Breast epithelium (tissue), 4 donors: ENCODE results near the gene OXLD1. TPM values are rescaled to one million over a fixed set of nuclear protein-coding genes. Genes with fewer than 3 reads are reported as not detected.

Source experiments
- DNase-seq, 2 donors: peaks; one replicate each; pipeline ENCODE4 v3.0.0-alpha.2; 2019; ENCODE audit warnings: low spot score in 2 of 2
- H3K27ac ChIP-seq, 2 donors: fragments of 200-600 bp; sonication (generic) in 1 of 2; one replicate each; pipeline ENCODE4 v1.5.1; 2016 to 2019; ENCODE audit warnings: mild to moderate bottlenecking in 1 of 2
- H3K27me3 ChIP-seq, 2 donors: fragments of 200-600 bp; sonication (generic) in 1 of 2; one replicate each; pipeline versions ENCODE4 v1.5.1 to v1.6.0; 2017 to 2019; ENCODE audit warnings: control low read depth in 1 of 2, mild to moderate bottlenecking in 1 of 2
- H3K36me3 ChIP-seq: fragments of 200-600 bp; one replicate; pipeline ENCODE4 v1.5.1; 2019
- H3K4me1 ChIP-seq, 2 donors: fragments of 200-600 bp; sonication (generic); one replicate each; pipeline ENCODE4 v1.5.1; 2016 to 2019; ENCODE audit warnings: control low read depth in 1 of 2
- H3K4me3 ChIP-seq, 3 donors: fragments of 200-600 bp; sonication (generic); 1 replicate in 2 of 3; 2 replicates in 1 of 3; pipeline ENCODE4 v1.5.1; 2016 to 2019; ENCODE audit warnings: mild to moderate bottlenecking in 3 of 3, moderate library complexity in 2 of 3
- H3K9me3 ChIP-seq, 2 donors: fragments of 200-600 bp; sonication (generic) in 1 of 2; one replicate each; pipeline ENCODE4 v1.5.1; 2016 to 2019; ENCODE audit warnings: control low read depth in 1 of 2
- POLR2A ChIP-seq: fragments of 450-650 bp; IDR thresholded peaks from one replicate; pipeline ENCODE4 v1.6.1; 2016; ENCODE audit warnings: antibody characterized with exemption, mild to moderate bottlenecking, moderate library complexity
- POLR2AphosphoS5 ChIP-seq, 3 donors: sonication (generic); formaldehyde crosslinking; IDR thresholded peaks; one replicate each; pipeline ENCODE4 v1.6.1; 2017; ENCODE audit warnings: antibody characterized with exemption in 3 of 3
- intact Hi-C: fragments of 100-400 bp; cut with DNase I; formaldehyde crosslinking; loops from one replicate; pipeline ENCODE4 v1.15.1; 2023; ENCODE audit warnings: low total_unique reads
- total RNA-seq, 3 donors: library from RNA; depleted of rRNA; stranded (reverse); fragments of >200 nt; gene quantifications; one replicate each; pipeline ENCODE4 v1.1.0, GENCODE V29; 2016
- TF ChIP-seq, protein P1 (sequence below), 3 donors: fragments of 450-650 bp; IDR thresholded peaks; one replicate each; pipeline ENCODE4 v1.5.1; 2016 to 2017; ENCODE audit warnings: antibody characterized with exemption in 3 of 3, mild to moderate bottlenecking in 3 of 3, moderate library complexity in 3 of 3

OXLD1 gene
- total RNA-seq, 3 donors from 2014 or later, result 34.4 to 43.6 (median 42.6) TPM

DNA sequence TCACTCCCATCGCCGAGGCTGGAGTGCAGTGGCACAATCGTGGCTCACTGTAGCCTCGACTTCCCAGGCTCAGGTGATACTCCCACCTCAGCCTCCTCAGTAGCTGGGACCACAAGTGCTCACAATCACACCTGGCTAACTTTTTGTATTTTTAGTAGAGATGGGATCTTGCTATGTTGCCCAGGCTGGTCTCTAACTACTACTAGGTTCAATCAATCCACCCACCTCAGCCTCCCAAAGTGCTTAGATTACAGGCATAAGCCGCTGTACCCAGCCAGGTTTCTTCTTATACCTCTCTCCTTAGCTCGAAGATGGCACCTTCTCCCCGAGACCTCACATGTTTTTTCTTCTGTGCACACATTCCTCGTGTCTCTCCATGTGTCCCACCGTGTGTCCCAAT, 26.4 kb downstream of the OXLD1 start:
- intact Hi-C loops, result no loop called here
- no peak for DNase-seq
- Histone ChIP-seq H3K4me3 (no peak overlapping the region), H3K27me3 (no peaks in the 10 kb centered on the region), H3K36me3 (no peaks in the 10 kb centered on the region), H3K27ac (no peak overlapping the region), H3K4me1 (peaks cover 0 to 7% of the 10 kb centered on the region in 2 donors), H3K9me3 (no peaks in the 10 kb centered on the region)
- TF ChIP-seq POLR2AphosphoS5 (IDR thresholded peaks at IDR 0.05) (no peak), POLR2A (no peak)
- TF ChIP-seq, protein P1, sequence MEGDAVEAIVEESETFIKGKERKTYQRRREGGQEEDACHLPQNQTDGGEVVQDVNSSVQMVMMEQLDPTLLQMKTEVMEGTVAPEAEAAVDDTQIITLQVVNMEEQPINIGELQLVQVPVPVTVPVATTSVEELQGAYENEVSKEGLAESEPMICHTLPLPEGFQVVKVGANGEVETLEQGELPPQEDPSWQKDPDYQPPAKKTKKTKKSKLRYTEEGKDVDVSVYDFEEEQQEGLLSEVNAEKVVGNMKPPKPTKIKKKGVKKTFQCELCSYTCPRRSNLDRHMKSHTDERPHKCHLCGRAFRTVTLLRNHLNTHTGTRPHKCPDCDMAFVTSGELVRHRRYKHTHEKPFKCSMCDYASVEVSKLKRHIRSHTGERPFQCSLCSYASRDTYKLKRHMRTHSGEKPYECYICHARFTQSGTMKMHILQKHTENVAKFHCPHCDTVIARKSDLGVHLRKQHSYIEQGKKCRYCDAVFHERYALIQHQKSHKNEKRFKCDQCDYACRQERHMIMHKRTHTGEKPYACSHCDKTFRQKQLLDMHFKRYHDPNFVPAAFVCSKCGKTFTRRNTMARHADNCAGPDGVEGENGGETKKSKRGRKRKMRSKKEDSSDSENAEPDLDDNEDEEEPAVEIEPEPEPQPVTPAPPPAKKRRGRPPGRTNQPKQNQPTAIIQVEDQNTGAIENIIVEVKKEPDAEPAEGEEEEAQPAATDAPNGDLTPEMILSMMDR (IDR thresholded peaks at IDR 0.05), result no peak

DNA sequence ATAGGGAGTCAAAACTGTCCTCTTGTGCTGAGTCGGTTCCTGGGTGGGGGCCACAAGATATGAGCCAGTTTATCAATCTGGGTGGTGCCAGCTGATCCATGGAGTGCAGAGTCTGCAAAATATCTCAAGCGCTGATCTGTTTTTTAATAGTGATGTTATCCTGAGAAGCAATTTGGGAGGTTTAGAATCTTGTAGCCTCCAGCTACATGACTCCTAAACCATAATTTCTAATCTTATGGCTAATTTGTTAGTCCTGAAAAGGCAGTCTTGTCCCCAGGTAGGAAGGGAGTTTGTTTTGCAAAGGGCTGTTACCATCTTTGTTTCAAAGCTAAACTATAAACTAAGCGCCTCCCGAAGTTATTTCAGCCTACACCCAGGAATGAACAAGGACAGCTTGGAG, 27.7 kb downstream of the OXLD1 start:
- TF ChIP-seq POLR2A (no peak), POLR2AphosphoS5 (IDR thresholded peaks at IDR 0.05) (no peak)
- TF ChIP-seq, protein P1 (IDR thresholded peaks at IDR 0.05), result no peak
- Histone ChIP-seq H3K36me3 (no peaks in the 10 kb centered on the region), H3K9me3 (no peaks in the 10 kb centered on the region), H3K27me3 (no peaks in the 10 kb centered on the region), H3K27ac (no peak overlapping the region), H3K4me1 (peaks cover 0 to 12% of the 10 kb centered on the region in 2 donors), H3K4me3 (no peak overlapping the region)
- DNase-seq, result no peak
- intact Hi-C loops, result no loop called here

DNA sequence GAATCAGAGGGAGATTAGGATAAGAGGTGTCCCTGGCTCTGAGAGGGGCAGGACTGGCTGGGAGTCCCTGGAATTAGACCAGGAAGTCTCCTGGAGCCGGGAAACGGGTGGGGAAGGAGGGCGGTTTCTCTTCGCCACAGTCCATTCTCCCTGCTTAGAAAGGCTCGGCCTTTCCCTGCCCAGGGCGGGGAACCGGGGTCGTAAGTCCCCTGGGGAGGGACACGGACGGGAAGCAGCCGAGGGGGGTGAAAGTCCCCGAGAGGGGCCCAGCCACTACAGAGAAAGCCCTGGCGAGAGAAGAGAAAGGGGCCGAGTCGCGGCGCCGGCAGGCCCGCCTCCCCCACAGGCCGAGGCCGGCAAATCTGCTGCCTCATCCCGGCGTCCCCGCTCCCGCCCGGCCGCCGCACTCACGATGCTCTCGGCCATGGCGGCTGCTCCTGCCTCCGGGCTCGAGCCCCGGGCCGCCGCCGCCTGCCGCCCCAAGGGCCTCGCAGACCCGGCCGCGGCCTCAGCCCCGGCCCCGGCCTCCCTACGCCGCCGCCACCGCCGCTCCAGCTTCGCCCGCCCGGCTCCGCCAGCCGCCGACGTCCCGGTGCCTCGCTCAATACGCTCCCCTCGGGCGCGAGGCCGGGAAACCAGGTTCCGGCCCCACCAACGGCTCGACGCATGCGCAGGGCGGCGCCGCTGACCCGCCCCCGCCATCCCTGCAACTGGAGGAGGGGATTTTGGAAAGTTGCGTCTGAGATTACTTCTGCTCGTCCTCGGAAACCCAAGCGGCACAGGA, 29.7 kb downstream of the OXLD1 start, which contains the start of the genes NPLOC4 and TSPAN10:
NPLOC4 (minus strand) TSS at position 608 of the 784 bp plus-strand sequence; CDS start at position 426, 182 bp downstream.
TSPAN10 (plus strand) TSS at position 692 of the 784 bp plus-strand sequence. CDS start 5,217 bp downstream, outside the sequence.
- DNase-seq, result peak; percentile 79 to 86
- intact Hi-C loops, result no loop called here
- Histone ChIP-seq H3K36me3 (no peaks in the 10 kb centered on the region), H3K9me3 (no peaks in the 10 kb centered on the region), H3K4me1 (peaks cover 0 to 12% of the 10 kb centered on the region in 2 donors), H3K27ac (peak within 1 kb of the TSS; percentile 91 to 96), H3K27me3 (no peaks in the 10 kb centered on the region), H3K4me3 (peak within 1 kb of the TSS; percentile 92 to 95 (median 94))
- TF ChIP-seq POLR2A, result peak; percentile 21
- TF ChIP-seq POLR2AphosphoS5 (IDR thresholded peaks at IDR 0.05), result peak; percentile 48 to 84 (median 65)
- TF ChIP-seq, protein P1 (IDR thresholded peaks at IDR 0.05), result peak in 1 of 3 donors; percentile 11

DNA sequence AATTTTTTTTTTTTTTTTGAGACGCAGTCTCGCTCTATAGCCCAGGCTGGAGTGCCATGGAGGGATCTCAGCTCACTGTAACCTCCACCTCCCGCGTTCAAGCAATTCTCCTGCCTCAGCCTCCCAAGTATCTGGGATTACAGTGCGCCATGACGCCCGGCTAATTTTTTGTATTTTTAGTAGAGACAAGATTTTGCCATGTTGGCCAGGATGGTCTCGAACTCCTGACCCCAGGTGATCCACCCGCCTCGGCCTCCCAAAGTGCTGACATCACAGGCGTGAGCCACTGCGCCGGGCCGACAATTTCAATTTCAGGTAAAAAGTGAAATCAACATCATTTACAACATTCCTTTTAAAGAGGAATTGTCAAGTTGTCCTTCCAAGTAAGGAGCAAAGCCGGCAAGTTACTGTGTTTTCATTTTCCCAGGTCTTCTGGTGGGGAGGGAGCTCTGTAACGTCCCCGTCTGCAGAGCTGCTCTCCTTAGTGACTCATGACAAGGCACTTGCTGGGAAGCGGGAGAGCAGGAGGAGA, 30.4 kb downstream of the OXLD1 start:
- TF ChIP-seq POLR2A (no peak), POLR2AphosphoS5 (IDR thresholded peaks at IDR 0.05) (no peak)
- TF ChIP-seq, protein P1 (IDR thresholded peaks at IDR 0.05), result no peak

DNA sequence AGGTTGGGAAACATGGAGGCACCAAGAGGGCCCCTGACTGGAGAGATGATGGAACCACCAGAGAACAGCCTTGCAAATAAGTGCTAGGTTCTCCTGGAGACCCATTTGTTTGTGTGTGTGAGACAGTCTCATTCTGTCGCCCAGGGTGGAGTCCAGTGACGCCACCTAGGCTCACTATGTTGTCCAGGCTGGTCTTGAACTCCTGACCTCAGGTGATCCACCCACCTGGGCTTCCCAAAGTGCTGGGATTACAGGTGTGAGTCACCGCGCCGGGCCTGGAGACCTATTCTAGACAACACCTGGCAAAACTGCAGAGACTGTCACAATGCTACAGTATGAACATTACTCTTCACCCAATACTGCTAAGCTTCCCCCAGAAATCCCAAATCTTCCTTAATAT, 31.0 kb downstream of the OXLD1 start:
- Histone ChIP-seq H3K27ac (no peak overlapping the region), H3K4me3 (peak overlapping the region; percentile 92 to 95 (median 94)), H3K4me1 (peaks cover 0 to 12% of the 10 kb centered on the region in 2 donors), H3K27me3 (no peaks in the 10 kb centered on the region), H3K36me3 (no peaks in the 10 kb centered on the region), H3K9me3 (no peaks in the 10 kb centered on the region)
- DNase-seq, result no peak
- TF ChIP-seq POLR2AphosphoS5 (IDR thresholded peaks at IDR 0.05) (no peak), POLR2A (no peak)
- TF ChIP-seq, protein P1 (IDR thresholded peaks at IDR 0.05), result no peak
- intact Hi-C loops, result no loop called here

More for the DNA sequence above, 30.4 kb downstream of the OXLD1 start:
- H3K9me3 ChIP-seq, result no peaks in the 10 kb centered on the region
- H3K27ac ChIP-seq, result peak overlapping the region; percentile 91 to 96
- DNase-seq, result no peak
- intact Hi-C loops, result no loop called here
- peak overlapping the region; percentile 92 to 95 (median 94) for H3K4me3 ChIP-seq
- H3K27me3 ChIP-seq, result no peaks in the 10 kb centered on the region
- H3K36me3 ChIP-seq, result no peaks in the 10 kb centered on the region
- peaks cover 0 to 12% of the 10 kb centered on the region in 2 donors for H3K4me1 ChIP-seq
